ENCODE results near the gene CDC34.
A peak's percentile ranks its signal among the peaks of the same experiment; 100 is the strongest.
"Not testable (repeated sequence)": the region's sequence is repeated elsewhere in the genome, so short reads cannot be mapped to it uniquely, and the experiment has no call there.

CDC34 gene

GRCh38 chr19:575527-576506 lies 44.3 kb downstream of the CDC34 start:
- no peak for DNase-seq

GRCh38 chr19:576768-577438 lies 45.3 kb downstream of the CDC34 start:
- no peak for DNase-seq

GRCh38 chr19:577439-578392 lies 46.2 kb downstream of the CDC34 start:
- DNase-seq: no peak

- DNase-seq: no peak
These were observed 47.7 kb downstream of the CDC34 start for GRCh38 chr19:579111-579841.

DNA sequence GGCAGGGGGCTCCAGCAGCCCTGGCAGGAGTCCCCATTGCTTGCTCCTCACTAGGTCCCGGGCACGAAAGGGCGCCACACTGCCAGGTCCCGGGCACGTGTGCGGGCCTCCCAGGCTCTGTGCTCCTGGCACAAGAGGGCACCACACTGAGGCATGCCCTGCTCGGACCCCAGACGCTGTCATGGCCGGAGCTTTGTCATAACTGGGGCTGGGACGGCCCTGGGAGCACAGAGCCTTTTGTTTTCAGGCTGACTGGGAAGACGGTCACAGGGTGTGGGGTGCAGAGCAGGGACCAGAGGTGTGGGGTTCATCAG lies 48.2 kb downstream of the CDC34 start:
- DNase-seq: no peak

DNA sequence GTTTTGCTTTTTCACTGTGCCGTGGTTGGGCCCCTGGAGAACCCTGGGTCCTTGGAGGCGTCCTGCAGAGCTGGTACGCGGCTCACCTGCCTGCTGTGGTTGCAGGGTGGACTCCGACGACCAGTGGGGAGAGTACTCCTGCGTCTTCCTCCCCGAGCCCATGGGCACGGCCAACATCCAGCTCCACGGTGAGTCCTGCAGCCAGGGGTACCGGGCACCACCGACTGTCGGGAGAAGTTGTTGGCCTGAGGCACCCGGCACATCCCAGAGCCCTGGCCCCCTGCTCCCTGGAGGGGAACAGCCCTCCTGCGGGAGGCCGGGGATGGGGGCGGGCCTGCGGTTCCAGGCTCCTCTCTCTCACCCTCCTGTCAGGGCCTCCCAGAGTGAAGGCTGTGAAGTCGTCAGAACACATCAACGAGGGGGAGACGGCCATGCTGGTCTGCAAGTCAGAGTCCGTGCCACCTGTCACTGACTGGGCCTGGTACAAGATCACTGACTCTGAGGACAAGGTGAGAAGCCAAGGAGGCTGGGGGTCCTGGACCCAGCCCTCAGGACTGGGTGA lies 48.8 kb downstream of the CDC34 start:
- DNase-seq: no peak

- DNase-seq: no peak
These were observed 50.0 kb downstream of the CDC34 start for GRCh38 chr19:581399-582111.

DNA sequence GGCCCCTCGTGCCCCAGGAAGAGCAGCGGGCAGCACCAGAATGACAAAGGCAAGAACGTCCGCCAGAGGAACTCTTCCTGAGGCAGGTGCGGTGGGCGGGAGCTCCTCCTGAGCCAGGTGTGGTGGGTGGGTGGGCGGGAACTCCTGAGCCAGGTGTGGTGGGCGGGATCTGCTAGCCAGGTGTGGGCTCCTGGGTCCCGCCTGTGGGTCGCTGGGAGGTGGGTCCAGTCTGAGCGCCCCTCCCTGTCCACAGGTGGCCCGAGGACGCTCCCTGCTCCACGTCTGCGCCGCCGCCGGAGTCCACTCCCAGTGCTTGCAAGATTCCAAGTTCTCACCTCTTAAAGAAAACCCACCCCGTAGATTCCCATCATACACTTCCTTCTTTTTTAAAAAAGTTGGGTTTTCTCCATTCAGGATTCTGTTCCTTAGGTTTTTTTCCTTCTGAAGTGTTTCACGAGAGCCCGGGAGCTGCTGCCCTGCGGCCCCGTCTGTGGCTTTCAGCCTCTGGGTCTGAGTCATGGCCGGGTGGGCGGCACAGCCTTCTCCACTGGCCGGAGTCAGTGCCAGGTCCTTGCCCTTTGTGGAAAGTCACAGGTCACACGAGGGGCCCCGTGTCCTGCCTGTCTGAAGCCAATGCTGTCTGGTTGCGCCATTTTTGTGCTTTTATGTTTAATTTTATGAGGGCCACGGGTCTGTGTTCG lies 51.1 kb downstream of the CDC34 start:
- no peak for DNase-seq

DNA sequence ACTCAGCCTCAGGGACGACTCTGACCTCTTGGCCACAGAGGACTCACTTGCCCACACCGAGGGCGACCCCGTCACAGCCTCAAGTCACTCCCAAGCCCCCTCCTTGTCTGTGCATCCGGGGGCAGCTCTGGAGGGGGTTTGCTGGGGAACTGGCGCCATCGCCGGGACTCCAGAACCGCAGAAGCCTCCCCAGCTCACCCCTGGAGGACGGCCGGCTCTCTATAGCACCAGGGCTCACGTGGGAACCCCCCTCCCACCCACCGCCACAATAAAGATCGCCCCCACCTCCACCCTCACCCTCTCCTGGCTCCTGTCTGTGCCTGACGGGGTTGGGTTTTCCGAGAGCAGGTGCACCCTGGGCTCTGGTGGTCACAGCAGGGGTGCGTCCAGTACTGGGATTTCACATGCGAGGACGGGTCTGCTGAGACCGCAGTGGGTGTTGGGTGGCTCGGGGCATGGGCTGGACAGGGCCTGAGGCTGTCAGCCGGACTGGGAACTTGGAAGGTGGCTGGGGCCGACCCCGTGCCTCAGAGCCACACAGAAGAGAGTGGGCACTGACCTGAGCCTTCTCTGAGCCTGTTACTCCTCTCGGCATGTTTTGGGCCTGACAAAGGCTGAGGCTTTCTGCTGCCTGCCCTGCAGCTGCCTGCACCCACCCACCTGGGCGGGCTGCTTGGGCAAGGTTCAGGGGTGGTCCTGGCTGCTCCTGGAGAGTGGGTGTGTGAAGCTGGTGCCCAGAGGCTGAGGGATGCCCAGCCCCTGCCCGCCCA lies 51.8 kb downstream of the CDC34 start:
- no peak for DNase-seq

- DNase-seq: no peak
These were observed 52.3 kb downstream of the CDC34 start for GRCh38 chr19:583968-584239.

- DNase-seq: peak; percentile 32
These were observed 52.9 kb downstream of the CDC34 start for GRCh38 chr19:584240-585001.

DNA sequence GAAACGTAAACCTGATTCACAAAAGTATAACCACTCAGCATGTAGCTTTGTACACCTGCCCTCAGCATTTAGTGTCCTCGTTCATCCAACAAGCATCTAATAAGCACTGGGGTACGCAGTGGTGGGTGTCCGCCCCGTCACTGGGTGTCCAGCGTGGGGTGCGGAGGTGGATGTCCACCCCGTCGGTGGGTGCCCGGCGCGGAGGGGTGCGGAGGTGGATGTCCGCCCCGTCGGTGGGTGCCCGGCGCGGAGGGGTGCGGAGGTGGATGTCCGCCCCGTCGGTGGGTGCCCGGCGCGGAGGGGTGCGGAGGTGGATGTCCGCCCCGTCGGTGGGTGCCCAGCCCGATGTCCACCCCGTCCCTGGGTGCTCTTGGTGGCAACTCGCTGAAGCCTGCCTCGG lies 53.6 kb downstream of the CDC34 start:
- not testable (repeated sequence) for DNase-seq

DNA sequence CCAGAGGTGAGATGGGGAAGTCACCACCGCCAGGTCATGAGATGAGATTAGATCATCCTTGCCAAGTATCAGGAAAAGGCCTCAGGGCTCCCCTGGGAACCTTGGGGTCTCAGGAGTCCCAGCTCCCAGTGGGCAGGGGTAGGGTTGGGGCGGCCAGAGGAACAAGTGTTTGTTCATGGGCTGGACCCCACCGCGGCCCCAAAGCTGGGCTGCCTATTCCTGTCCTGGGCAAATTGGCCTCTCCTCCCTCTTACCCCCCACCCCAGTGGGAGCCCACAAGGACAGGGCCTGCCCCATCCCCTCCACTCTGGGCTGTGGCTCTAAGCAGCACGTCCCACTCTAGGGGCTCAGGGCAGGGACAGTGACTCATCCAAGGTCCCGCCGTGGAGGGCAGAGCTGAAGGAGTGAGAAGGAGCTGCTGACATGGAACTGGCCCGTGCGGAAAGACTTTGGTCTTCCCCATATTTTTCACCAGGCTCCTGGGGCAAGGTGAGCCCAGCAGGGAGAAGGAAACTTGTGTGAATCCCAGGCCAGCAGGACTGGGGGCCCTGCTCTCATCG lies 54.1 kb downstream of the CDC34 start:
- no peak for DNase-seq

- DNase-seq: peak; percentile 96
These were observed 56.7 kb downstream of the CDC34 start for GRCh38 chr19:588093-588740.

DNA sequence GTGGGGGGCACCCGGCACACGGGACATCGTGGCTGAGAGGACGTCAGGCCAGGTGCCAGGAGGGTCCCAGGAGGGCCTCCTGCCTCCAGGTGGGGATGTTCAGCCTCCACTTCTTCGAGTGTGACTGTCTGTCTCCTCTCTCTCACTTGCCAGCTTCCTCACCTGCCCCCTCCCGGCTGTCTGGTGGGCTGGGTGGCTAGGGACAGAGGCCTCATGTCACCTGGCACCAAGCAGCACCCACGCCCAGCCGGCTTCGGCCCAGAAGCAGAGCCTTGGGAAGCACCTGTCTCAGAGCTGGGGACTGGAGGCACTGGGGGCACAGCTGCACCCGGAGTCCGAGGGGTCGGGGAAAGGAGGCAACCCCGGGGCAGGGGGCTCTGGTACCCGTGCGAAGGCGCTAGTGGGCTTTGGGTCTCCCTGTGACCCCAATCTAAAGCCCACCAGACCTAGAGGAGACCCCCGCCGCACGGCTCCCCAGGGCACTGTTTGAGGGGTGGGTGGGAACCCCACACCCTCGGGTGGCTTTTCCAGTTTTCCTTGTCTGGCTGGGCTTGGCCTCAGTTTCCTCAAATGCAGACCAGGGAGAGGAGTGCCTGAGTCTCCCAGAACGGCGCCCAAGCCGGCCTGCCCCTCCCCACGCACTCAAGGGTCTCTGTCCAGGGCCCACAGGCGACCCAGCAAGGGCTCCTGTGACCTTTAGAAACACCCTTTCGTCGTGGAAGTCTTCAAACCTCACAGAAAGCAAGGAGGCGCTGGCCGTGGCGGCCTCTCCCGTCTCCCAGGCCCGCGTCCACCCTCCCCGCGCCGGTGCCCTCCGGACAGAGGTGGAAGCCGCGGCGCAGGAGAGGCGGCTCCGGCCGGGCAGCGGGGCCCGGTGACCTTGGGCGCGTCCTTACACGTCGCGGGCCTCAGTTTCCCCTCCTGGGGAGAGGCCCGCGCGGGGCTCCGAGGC lies 57.5 kb downstream of the CDC34 start:
- DNase-seq: peak; percentile 87

- no peak for DNase-seq
These were observed 58.3 kb downstream of the CDC34 start, which contains the start of gene HCN2 for GRCh38 chr19:589693-590395. Gene HCN2, plus strand, starts transcription at chr19:589881. Its CDS starts 65 bp downstream, at chr19:589946.

- DNase-seq: peak; percentile 28
These were observed 58.8 kb downstream of the CDC34 start for GRCh38 chr19:590396-590745.
